A673 (cell line): ENCODE results near the gene APBB1IP.

ENCODE experiments used
- CTCF ChIP-seq: fragments of 300-800, 200-600 bp; sonication (generic); conservative IDR thresholded peaks from 2 replicates; pipeline ENCODE4 v1.5.1; 2017; ENCODE audit warnings: low read depth, mild to moderate bottlenecking, antibody characterized with exemption, low read length, moderate library complexity, mixed read lengths
- EZH2 ChIP-seq: fragments of 200-600 bp; sonication (generic); IDR thresholded peaks from 2 replicates; pipeline ENCODE4 v1.6.1; 2017; ENCODE audit warnings: borderline replicate concordance, low read depth, mild to moderate bottlenecking, mixed read lengths, antibody characterized with exemption, low read length; ENCODE audit not compliant: poor library complexity, severe bottlenecking

GRCh38 chr10:26438534-26439341, 597 bp downstream of the APBB1IP start:
- TF ChIP-seq EZH2 (peak; percentile 80), CTCF (no peak)
